MM.1S (cell line): ENCODE data around the gene DEDD2.

ENCODE experiments used
- DNase-seq: peaks from one replicate; pipeline ENCODE4 v3.0.0-alpha.2; 2015
- H2AFZ ChIP-seq: fragments of 300-600 bp; sonication (generic); 2 replicates; pipeline ENCODE4 v1.6.0; 2016; ENCODE audit warnings: antibody characterized with exemption, low read length
- H3F3A ChIP-seq: fragments of 300-600 bp; sonication (generic); 2 replicates; pipeline ENCODE4 v1.6.1; 2016; ENCODE audit warnings: mild to moderate bottlenecking, antibody characterized with exemption, low read length, moderate library complexity, mixed read lengths; ENCODE audit not compliant: insufficient read depth
- H3K27ac ChIP-seq: fragments of 300-600 bp; sonication (generic); 2 replicates; pipeline ENCODE4 v1.5.1; 2016; ENCODE audit warnings: mild to moderate bottlenecking, low read length
- H3K27me3 ChIP-seq: fragments of 300-600 bp; sonication (generic); replicated peaks from 2 replicates; pipeline ENCODE4 v1.6.0; 2016; ENCODE audit warnings: low read length; ENCODE audit not compliant: insufficient read depth
- H3K36me3 ChIP-seq: fragments of 300-600 bp; sonication (generic); replicated peaks from 2 replicates; pipeline ENCODE4 v1.6.1; 2016; ENCODE audit warnings: mild to moderate bottlenecking, low read length, mixed read lengths; ENCODE audit not compliant: insufficient read depth
- H3K4me1 ChIP-seq: fragments of 300-600 bp; sonication (generic); 2 replicates; pipeline ENCODE4 v1.6.1; 2016; ENCODE audit warnings: low read length, mixed read lengths
- H3K4me2 ChIP-seq: fragments of 300-600 bp; sonication (generic); 2 replicates; pipeline ENCODE4 v1.6.0; 2016; ENCODE audit warnings: low read depth, low read length
- H3K4me3 ChIP-seq: fragments of 300-600 bp; sonication (generic); 2 replicates; pipeline ENCODE4 v1.5.1; 2016; ENCODE audit warnings: low read length, mixed read lengths
- H3K79me2 ChIP-seq: fragments of 300-600 bp; sonication (generic); 2 replicates; pipeline ENCODE4 v1.6.1; 2016; ENCODE audit warnings: mixed run types, low read length, mixed read lengths
- H3K9ac ChIP-seq: fragments of 300-600 bp; sonication (generic); 2 replicates; pipeline ENCODE4 v1.6.1; 2016; ENCODE audit warnings: low read length, mixed read lengths
- H3K9me2 ChIP-seq: fragments of 300-600 bp; sonication (generic); replicated peaks from 2 replicates; pipeline ENCODE4 v1.6.1; 2016; ENCODE audit warnings: mild to moderate bottlenecking, low read length, mixed read lengths; ENCODE audit not compliant: insufficient read depth
- H3K9me3 ChIP-seq: fragments of 300-600 bp; sonication (generic); replicated peaks from 2 replicates; pipeline ENCODE4 v1.6.1; 2016; ENCODE audit warnings: mild to moderate bottlenecking, low read length, mixed read lengths; ENCODE audit not compliant: insufficient read depth
- H4K20me1 ChIP-seq: fragments of 300-600 bp; sonication (generic); 2 replicates; pipeline ENCODE4 v1.6.1; 2016; ENCODE audit warnings: mild to moderate bottlenecking, low read length, moderate library complexity, mixed read lengths; ENCODE audit not compliant: insufficient read depth
- EZH2 ChIP-seq: fragments of 300-600 bp; sonication (generic); optimal IDR thresholded peaks from 2 replicates; pipeline ENCODE3; 2017; ENCODE audit warnings: low read depth, mild to moderate bottlenecking, antibody characterized with exemption, low read length, mixed read lengths
- EZH2phosphoT487 ChIP-seq: fragments of 300-600 bp; sonication (generic); IDR thresholded peaks from 2 replicates; pipeline ENCODE4 v1.6.1; 2018; ENCODE audit warnings: antibody characterized with exemption, low read length
- TF ChIP-seq, protein P1 (sequence below): fragments of 300-600 bp; sonication (generic); IDR thresholded peaks from 2 replicates; pipeline ENCODE4 v1.5.1; 2016; ENCODE audit warnings: antibody characterized with exemption, low read length, mixed read lengths

DEDD2 gene

GRCh38 chr19:42197375-42197817, 20.1 kb downstream of the DEDD2 start:
- H3K4me3 ChIP-seq = no peak overlapping the region
- no peak overlapping the region for H3K27ac ChIP-seq
- no peaks in the 10 kb centered on the region; the same call in 1 of the 2 replicates for H3K36me3 ChIP-seq
- DNase-seq = no peak
- peaks cover 25% of the 10 kb centered on the region for H3K79me2 ChIP-seq
- no peak overlapping the region for H3K9ac ChIP-seq
- TF ChIP-seq EZH2phosphoT487 (no peak), EZH2 (no peak)
- TF ChIP-seq, protein P1, sequence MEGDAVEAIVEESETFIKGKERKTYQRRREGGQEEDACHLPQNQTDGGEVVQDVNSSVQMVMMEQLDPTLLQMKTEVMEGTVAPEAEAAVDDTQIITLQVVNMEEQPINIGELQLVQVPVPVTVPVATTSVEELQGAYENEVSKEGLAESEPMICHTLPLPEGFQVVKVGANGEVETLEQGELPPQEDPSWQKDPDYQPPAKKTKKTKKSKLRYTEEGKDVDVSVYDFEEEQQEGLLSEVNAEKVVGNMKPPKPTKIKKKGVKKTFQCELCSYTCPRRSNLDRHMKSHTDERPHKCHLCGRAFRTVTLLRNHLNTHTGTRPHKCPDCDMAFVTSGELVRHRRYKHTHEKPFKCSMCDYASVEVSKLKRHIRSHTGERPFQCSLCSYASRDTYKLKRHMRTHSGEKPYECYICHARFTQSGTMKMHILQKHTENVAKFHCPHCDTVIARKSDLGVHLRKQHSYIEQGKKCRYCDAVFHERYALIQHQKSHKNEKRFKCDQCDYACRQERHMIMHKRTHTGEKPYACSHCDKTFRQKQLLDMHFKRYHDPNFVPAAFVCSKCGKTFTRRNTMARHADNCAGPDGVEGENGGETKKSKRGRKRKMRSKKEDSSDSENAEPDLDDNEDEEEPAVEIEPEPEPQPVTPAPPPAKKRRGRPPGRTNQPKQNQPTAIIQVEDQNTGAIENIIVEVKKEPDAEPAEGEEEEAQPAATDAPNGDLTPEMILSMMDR = no peak
- H3F3A ChIP-seq = peaks cover 37% of the 10 kb centered on the region
- no peaks in the 10 kb centered on the region for H3K9me2 ChIP-seq
- H3K27me3 ChIP-seq = no peaks in the 10 kb centered on the region
- no peak overlapping the region for H3K4me2 ChIP-seq
- H2AFZ ChIP-seq = no peak overlapping the region
- no peaks in the 10 kb centered on the region for H4K20me1 ChIP-seq
- no peaks in the 10 kb centered on the region for H3K9me3 ChIP-seq
- peaks cover 40% of the 10 kb centered on the region for H3K4me1 ChIP-seq

GRCh38 chr19:42196011-42197001, 21.2 kb downstream of the DEDD2 start:
- Histone ChIP-seq H3K9ac (no peak overlapping the region), H4K20me1 (no peaks in the 10 kb centered on the region), H3K9me2 (no peaks in the 10 kb centered on the region), H3K36me3 (no peaks in the 10 kb centered on the region; the same call in 1 of the 2 replicates), H3F3A (peaks cover 26% of the 10 kb centered on the region), H3K27ac (no peak overlapping the region), H3K9me3 (no peaks in the 10 kb centered on the region), H3K27me3 (no peaks in the 10 kb centered on the region), H3K4me2 (no peak overlapping the region), H3K79me2 (peaks cover 14% of the 10 kb centered on the region), H3K4me1 (peaks cover 29% of the 10 kb centered on the region), H3K4me3 (no peak overlapping the region), H2AFZ (no peak overlapping the region)
- DNase-seq = no peak
- TF ChIP-seq, protein P1 = no peak
- TF ChIP-seq EZH2phosphoT487 (no peak), EZH2 (no peak)

DNA sequence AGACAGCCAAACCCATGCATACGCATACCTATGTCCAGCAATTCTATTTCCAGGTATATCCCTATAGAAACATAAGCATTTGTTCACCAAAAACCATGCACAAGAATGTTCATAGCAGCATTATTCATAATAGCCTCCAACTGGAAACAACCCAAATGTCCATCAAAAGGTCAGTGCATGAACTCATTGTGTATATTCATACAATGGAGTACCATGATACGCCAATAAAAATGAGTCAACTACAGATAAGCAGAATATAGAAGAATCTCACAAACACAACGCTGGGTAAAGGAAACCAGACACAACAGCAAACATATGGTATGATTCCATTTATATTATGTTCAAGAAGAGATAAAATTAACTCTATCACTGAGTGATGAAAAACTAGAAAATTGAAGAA, 23.8 kb downstream of the DEDD2 start:
- Histone ChIP-seq H2AFZ (no peak overlapping the region), H3K4me3 (no peak overlapping the region), H3K36me3 (no peaks in the 10 kb centered on the region; the same call in 1 of the 2 replicates), H3F3A (peaks cover under 1% of the 10 kb centered on the region; the same call in 1 of the 2 replicates), H3K9me3 (no peaks in the 10 kb centered on the region), H4K20me1 (no peaks in the 10 kb centered on the region), H3K4me2 (no peak overlapping the region), H3K9me2 (no peaks in the 10 kb centered on the region), H3K79me2 (no peaks in the 10 kb centered on the region), H3K9ac (no peak overlapping the region), H3K4me1 (peaks cover 3% of the 10 kb centered on the region), H3K27me3 (no peaks in the 10 kb centered on the region), H3K27ac (no peak overlapping the region)
- DNase-seq = no peak
- TF ChIP-seq, protein P1 = no peak
- TF ChIP-seq EZH2 (no peak), EZH2phosphoT487 (no peak)
